ENCODE data around the gene CHMP3.

DNA sequence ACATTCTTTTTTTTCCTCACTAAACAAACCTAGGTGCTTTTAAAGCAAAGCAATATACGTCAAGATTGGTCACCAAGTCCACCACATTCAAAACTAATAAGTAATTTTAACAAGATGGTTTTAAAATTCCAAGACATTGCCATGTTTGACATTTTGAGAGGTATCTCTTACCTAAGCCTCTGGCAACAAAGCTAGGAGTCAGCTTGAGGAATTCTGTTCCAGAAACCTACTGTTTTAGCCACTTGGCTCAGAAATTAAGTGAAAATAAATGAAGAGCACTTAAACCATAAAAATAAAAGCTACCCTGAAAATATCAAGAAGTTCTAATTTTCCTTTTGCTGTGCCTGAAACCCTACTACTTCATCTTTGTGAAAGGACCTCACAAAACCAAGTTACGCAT lies 30.0 kb upstream of the CHMP3 start:
- TF ChIP-seq, protein P1, sequence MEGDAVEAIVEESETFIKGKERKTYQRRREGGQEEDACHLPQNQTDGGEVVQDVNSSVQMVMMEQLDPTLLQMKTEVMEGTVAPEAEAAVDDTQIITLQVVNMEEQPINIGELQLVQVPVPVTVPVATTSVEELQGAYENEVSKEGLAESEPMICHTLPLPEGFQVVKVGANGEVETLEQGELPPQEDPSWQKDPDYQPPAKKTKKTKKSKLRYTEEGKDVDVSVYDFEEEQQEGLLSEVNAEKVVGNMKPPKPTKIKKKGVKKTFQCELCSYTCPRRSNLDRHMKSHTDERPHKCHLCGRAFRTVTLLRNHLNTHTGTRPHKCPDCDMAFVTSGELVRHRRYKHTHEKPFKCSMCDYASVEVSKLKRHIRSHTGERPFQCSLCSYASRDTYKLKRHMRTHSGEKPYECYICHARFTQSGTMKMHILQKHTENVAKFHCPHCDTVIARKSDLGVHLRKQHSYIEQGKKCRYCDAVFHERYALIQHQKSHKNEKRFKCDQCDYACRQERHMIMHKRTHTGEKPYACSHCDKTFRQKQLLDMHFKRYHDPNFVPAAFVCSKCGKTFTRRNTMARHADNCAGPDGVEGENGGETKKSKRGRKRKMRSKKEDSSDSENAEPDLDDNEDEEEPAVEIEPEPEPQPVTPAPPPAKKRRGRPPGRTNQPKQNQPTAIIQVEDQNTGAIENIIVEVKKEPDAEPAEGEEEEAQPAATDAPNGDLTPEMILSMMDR (IDR thresholded peaks at IDR 0.05; ENCODE audit: low read depth, low read length, poor library complexity, severe bottlenecking), result no peak
- TF ChIP-seq EZH2phosphoT487 (IDR thresholded peaks at IDR 0.05; ENCODE audit: borderline replicate concordance, low read length), result no peak

All from DOHH2 (cell line).